Hippocampal formation (tissue), 2 donors: ENCODE results near the gene SH3BP5L.
A peak's percentile ranks its signal among the peaks of the same experiment; 100 is the strongest.
"Not testable (repeated sequence)": the region's sequence is repeated elsewhere in the genome, so short reads cannot be mapped to it uniquely, and the experiment has no call there.

Experiments used
- DNase-seq, 2 donors: peaks; one replicate each; lab custom pipeline; 2025; lab: John Stamatoyannopoulos, UW

The SH3BP5L gene

GRCh38 chr1:248810000-248810726, 15.6 kb downstream of the SH3BP5L start:
- DNase-seq, result no peak

DNA sequence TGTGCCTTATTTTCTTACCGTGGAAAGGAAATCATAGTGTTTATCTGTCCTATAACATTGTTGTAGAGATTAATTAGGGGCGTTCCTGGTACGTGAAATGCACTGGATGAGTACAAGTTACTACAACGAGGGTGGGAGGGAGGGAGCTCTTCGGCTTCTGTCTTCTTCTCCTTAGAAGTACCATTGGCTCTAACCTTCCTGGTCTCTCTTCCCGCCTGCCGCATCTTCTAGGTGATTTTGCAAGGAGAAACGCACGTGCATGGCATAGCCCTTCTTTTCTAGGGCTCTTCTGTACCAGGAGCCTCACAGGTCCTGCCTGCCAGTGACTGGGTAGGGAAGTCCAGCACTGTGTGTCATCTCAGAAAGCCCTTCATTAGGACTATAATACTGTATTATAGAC, 16.8 kb downstream of the SH3BP5L start:
- DNase-seq, result no peak

GRCh38 chr1:248807067-248807737, 18.5 kb downstream of the SH3BP5L start:
- peak; percentile 58 to 59 for DNase-seq

DNA sequence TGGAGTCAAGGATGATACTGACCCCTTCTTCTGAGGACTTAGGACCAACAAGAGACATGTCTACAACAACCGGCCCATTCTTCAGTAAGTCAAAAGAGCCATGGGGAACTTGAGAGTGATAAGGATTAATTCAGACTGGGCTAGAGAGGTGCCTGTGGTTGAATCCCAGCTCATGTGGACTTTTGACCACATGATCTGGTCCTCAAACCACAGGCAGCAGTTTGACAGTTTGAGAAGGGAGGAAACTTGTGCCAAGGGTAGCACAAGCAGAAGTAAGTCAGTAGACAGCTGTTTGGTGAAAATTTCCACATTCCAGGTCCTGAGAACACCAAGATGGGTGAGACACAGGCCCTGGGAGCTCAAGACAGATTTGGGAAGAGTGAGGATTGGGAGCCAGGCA, 19.8 kb downstream of the SH3BP5L start:
- peak in 1 of 2 donors; percentile 24 for DNase-seq

DNA sequence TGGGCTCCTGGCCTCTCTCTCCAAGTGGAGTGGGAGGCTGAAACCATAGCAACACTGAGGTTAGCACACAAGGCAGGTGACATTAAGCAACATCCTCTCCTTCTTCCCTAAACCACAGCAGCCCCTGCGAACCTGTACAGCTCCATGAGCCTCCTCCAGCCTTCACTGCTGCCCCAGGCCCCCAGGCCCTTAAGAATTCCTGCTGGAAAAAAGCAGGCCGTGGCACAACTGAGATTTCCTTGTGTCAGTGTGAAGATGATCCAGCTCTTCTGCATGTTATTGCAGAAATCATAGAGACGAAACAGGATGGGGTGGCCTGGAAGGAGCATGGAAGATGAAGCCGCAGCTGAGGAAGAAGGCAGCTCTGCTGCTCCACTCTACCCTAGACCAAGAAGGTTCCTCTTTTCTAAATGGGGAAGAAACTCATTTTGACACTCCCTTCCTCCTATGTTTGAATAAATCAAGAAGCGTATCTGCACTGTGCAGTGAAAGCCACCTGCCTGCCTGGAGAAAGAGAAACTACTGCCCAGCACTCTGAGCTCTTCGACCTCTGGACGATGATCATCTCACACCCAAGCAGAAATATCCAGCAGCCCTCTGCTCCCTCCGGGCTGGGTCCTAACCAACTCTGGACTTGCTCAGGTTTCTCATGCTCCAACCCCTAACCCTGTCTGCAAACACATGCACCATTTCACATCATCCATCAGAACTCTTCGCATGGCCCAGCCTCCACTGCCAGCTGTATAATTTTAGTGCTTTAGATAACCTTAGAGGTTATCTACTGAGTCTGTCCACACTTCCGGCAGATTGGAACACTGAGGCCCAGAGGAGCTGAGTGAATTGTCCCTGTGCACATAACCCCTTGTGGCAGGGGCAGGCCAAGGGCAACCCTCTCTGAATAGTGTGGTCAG, 20.7 kb downstream of the SH3BP5L start:
- DNase-seq, result no peak

- DNase-seq, result not testable (repeated sequence)
Observed at GRCh38 chr1:248803501-248803900, 22.2 kb downstream of the SH3BP5L start.

GRCh38 chr1:248802454-248802853, 23.3 kb downstream of the SH3BP5L start:
- no peak for DNase-seq

DNA sequence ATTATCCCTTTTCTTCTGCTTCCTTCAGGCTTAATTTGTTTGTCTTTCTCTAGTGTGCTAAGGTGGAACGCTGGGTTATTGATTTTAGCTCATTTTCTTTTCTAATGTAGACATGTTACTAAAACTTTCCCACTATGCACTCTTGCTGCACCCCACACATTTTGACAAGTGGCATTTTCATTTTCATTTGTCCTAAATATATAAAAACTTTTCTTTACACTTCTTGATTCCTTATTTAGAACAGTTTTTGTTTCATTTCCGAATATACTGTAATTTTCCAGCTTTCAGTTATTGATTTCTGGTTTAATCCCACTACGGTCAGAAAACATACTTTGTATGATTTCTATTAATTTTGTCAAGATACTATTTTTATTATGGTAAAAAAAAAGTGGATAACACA, 25.3 kb downstream of the SH3BP5L start:
- no peak for DNase-seq

DNA sequence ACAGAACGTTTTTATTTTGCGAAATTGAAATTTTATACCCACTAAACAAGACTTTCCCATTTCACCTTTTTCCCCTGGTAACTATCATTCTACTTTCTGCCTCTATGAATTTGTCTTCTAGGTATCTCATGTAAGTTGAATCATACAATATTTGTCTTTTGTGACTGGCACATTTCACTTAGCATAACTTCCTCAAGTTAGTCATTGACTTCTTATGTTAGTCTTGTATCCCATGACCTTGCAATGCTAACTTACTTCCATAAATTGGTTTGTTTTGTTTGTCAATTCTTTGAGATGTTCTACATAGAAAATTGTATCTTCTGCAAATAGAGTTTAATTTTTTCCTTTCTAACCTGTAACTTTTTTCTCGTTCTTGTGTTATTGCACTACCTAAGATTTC, 26.9 kb downstream of the SH3BP5L start:
- no peak for DNase-seq

DNA sequence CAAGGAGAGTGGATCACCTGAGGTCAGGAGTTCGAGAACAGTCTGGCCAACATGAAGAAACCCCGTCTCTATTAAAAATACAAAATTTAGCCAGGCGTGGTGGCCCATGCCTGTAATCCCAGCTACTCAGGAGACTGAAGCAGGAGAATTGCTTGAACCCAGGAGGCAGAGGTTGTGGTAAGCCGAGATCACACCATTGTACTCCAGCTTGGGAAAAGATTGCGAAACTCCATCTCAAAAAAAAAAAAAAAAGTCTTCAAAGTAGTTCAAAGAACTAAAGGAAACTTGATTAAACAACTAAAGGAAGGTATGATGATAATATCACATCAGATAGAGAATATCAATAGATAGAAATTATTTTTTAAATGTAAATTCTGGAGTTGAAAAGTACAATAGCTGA, 31.1 kb downstream of the SH3BP5L start:
- not testable (repeated sequence) for DNase-seq

GRCh38 chr1:248793592-248793991, 32.1 kb downstream of the SH3BP5L start:
- no peak for DNase-seq

GRCh38 chr1:248792342-248792741, 33.4 kb downstream of the SH3BP5L start:
- DNase-seq, result no peak

GRCh38 chr1:248791010-248791409, 34.7 kb downstream of the SH3BP5L start:
- no peak for DNase-seq

- DNase-seq, result no peak
Observed at GRCh38 chr1:248790456-248790855, 35.3 kb downstream of the SH3BP5L start.

DNA sequence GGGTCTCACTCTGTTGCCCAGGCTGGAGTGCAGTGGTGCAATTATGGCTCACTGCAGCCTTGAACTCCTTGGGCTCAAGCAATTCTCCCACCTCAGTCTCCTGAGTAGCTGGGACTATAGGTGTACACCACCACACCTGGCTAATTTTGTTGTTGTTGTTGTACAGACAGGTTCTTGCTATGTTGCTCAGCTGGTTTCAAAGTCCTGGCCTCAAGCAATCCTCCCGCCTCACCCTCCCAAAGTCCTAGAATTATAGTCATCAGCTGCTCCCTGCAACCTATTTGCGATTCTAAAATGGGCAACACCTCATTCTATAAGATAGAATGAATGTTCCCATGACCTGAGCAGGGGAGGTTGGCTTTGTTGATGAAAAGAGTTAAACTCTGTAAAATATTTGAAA, 36.4 kb downstream of the SH3BP5L start:
- not testable (repeated sequence) for DNase-seq

DNA sequence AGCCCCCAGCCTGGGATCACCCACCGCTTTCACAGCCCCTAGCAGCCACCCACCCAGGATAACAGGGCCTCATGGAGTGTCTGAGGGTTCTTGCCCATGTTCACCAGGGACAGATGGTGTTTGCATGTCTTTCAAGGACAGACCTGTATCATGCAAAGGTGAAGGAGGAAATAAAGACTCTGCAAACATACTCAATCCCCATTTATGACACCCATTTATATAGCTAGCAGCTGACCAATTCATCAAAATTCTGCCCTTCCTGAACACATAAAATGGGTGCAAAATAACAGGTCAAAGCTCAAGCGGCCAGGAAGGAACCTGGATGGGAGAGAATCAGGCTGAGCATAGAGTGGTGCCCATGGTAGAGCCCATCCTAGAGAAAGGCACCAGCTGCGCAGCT, 37.4 kb downstream of the SH3BP5L start:
- DNase-seq, result no peak

DNA sequence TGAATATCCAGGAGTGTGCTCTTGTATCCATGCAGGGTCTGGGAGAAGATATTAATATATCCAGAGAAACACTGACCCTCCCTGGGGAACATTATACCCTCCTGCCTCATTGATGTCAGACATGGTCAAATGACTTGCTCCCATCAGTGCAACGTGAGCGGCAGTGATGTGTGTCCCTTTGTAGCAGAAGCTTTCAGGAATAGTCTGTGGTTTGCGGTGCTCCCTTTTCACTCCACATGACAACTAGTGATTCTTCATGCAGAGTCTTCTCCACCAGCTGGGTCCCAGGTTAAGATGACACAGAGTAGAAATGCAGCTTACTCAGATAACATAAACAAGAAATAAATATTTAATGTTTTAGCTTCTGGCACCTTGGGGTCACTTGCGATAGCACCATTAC, 38.3 kb downstream of the SH3BP5L start:
- DNase-seq, result no peak

GRCh38 chr1:248786156-248786555, 39.6 kb downstream of the SH3BP5L start:
- no peak for DNase-seq

GRCh38 chr1:248783367-248783766, 42.3 kb downstream of the SH3BP5L start:
- DNase-seq, result no peak

- no peak for DNase-seq
Observed at GRCh38 chr1:248782416-248783141, 43.1 kb downstream of the SH3BP5L start.

GRCh38 chr1:248779350-248779749, 46.4 kb downstream of the SH3BP5L start:
- DNase-seq, result no peak

- DNase-seq, result no peak
Observed at GRCh38 chr1:248778906-248779305, 46.8 kb downstream of the SH3BP5L start.
